ENCODE measurements around the gene ITGB5.

The ITGB5 gene

DNA sequence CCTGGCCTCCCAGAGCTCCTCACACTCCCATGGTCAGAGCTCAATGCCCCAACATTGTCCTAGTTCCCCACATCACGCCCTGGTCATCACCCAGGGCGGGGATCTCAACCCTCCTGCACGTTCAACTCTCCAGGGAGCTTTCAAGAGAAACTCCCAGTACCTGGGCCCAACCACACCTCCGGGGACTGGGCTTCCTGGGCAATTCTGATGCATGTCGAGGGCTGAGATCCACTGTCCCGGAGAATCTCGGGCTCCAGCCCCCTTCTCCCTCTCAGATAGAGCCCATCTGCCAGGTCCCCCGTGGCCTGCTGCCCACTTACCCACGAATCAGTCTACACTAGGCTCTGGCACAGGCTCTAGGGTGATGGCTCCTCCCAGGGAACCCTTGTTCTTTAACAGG, 117.7 kb downstream of the ITGB5 start:
- no peak for DNase-seq (ENCODE audit: low read depth)
- H3K4me3 ChIP-seq (ENCODE audit: low read depth, low read length) = no peak overlapping the region
- TF ChIP-seq CTCF (IDR thresholded peaks at IDR 0.05; ENCODE audit: low read depth, low read length, missing control alignments) = no peak
- in situ Hi-C loops (cut with HindIII; ENCODE audit: low sequenced_read_pairs) = loop anchor here (5.0 to 25.0 kb wide), 3 partner anchors 123 to 793 kb away; no protein-coding TSS in a partner anchor

DNA sequence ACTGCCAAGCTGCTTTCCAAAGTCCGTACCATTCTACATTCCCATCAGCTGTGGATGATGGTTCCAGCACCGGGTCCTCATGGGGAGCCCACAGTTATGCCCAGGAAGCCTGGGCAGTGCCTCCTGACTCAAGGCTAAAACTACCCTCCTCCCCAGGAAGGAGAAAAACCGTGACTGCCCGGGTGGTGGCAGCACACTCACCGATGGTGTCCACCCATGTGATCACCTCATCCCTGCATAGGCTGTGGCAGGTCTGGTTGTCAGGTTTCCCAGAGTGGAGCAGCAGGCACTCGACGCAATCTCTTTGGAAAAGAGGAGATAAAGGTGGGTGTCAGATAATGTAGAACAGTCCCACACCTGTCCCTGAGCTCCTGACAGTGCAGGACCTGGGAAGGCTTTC, 118.4 kb downstream of the ITGB5 start:
- in situ Hi-C loops (cut with HindIII; ENCODE audit: low sequenced_read_pairs) = loop anchor here (5.0 to 25.0 kb wide), 3 partner anchors 123 to 793 kb away; no protein-coding TSS in a partner anchor
- TF ChIP-seq CTCF (IDR thresholded peaks at IDR 0.05; ENCODE audit: low read depth, low read length, missing control alignments) = peak; percentile 23
- DNase-seq (ENCODE audit: low read depth) = no peak
- no peak overlapping the region for H3K4me3 ChIP-seq (ENCODE audit: low read depth, low read length)

DNA sequence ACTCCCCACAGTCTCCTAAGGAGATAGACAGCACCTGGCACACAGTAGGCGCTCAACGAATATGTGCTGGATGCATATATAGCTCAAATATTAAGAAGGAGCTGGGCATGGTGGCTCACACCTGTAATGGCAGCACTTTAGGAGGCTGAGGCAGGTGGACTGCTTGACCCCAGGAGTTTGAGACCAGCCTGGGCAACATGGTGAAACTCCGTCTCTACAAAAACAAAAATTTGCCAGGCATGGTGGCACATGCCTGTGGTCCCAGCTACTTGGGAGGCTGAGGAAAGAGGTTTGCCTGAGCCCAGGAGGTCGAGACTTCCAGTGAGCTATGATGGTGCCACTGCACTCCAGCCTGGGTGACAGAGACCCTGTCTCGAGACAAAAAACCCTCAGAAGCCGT, 119.5 kb downstream of the ITGB5 start:
- H3K4me3 ChIP-seq (ENCODE audit: low read depth, low read length) = no peak overlapping the region
- in situ Hi-C loops (cut with HindIII; ENCODE audit: low sequenced_read_pairs) = loop anchor here (5.0 to 25.0 kb wide), 3 partner anchors 125 to 795 kb away; no protein-coding TSS in a partner anchor
- DNase-seq (ENCODE audit: low read depth) = no peak
- TF ChIP-seq CTCF (IDR thresholded peaks at IDR 0.05; ENCODE audit: low read depth, low read length, missing control alignments) = no peak

GRCh38 chr3:124767264-124767663, 119.9 kb downstream of the ITGB5 start:
- H3K4me3 ChIP-seq (ENCODE audit: low read depth, low read length) = no peak overlapping the region
- no peak for TF ChIP-seq CTCF (IDR thresholded peaks at IDR 0.05; ENCODE audit: low read depth, low read length, missing control alignments)
- in situ Hi-C loops (cut with HindIII; ENCODE audit: low sequenced_read_pairs) = loop anchor here (5.0 to 25.0 kb wide), 3 partner anchors 125 to 795 kb away; no protein-coding TSS in a partner anchor
- DNase-seq (ENCODE audit: low read depth) = no peak

DNA sequence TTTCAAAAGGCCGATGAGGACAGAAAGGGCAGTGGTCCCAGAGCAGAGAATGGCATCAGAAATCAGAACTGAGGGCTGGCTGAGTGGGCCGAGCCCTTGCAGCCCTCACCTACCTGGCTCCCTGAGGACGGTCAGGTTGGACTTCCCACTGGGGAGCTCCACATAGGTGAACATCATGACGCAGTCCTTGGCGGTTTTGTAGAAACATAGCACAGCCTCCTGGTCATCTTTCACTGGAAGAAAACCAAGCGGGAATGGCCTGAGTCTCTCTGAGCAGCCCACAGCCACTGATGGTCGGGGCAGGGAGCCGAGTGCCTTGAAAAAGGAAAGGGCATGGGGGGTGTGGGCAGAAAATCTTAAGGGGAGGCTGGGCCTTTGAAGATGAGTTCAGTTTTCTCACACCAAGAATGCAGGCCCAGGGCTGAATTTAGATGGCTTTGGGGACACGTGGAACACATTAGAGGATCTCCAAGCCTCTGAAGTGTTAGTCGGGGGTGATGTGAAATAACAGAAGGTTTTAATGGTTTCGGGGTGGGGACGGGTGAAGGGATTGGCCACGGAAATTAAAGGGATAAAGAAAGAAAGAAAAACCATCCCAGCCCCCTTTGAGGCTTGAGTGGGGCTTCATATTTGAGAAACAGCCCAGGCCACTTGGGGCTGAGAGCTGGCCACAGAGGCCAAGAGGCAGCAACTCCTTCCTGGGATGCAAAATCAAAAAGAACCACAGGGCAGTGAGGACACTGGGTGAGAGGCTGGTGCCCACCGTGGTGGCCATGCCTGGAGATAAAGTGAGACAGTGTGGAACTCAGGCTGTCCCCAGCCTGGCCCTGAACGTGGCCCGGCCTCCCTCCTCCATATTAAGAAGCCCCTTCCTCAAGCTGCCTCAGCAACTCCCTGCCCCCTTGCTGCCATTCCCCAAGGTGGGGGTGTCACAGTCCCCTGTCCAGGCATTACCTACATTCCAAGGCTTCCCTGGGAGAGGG, 120.8 kb downstream of the ITGB5 start:
- in situ Hi-C loops (cut with HindIII; ENCODE audit: low sequenced_read_pairs) = loop anchor here (5.0 to 25.0 kb wide), 3 partner anchors 126 to 796 kb away; no protein-coding TSS in a partner anchor
- TF ChIP-seq CTCF (IDR thresholded peaks at IDR 0.05; ENCODE audit: low read depth, low read length, missing control alignments) = no peak
- H3K4me3 ChIP-seq (ENCODE audit: low read depth, low read length) = no peak overlapping the region
- DNase-seq (ENCODE audit: low read depth) = no peak

- no peak for DNase-seq (ENCODE audit: low read depth)
Measured at GRCh38 chr3:124765197-124765840, 121.8 kb downstream of the ITGB5 start.

More at GRCh38 chr3:124765197-124765840, 121.8 kb downstream of the ITGB5 start:
- H3K4me3 ChIP-seq (ENCODE audit: low read depth, low read length) = no peak overlapping the region
- in situ Hi-C loops (cut with HindIII; ENCODE audit: low sequenced_read_pairs) = loop anchor here (5.0 to 25.0 kb wide), 3 partner anchors 127 to 797 kb away; no protein-coding TSS in a partner anchor
- TF ChIP-seq CTCF (IDR thresholded peaks at IDR 0.05; ENCODE audit: low read depth, low read length, missing control alignments) = no peak
